ENCODE data around the gene SMURF1. TPM values are rescaled to one million over a fixed set of nuclear protein-coding genes. Genes with fewer than 3 reads are reported as not detected.

SMURF1 gene
- total RNA-seq, 2 experiments from 2014 or later = 30.0 to 32.4 TPM

GRCh38 chr7:99094401-99094800 lies 49.5 kb downstream of the SMURF1 start:
- no peaks in the 10 kb centered on the region for H3K36me3 ChIP-seq (ENCODE audit: insufficient read depth, low read length)
- H3K27me3 ChIP-seq (ENCODE audit: control insufficient read depth in 1 of 2, insufficient read depth in 2 of 2, low read length in 2 of 2) = no peaks in the 10 kb centered on the region
- H3K4me1 ChIP-seq (ENCODE audit: insufficient read depth, low read length) = no peaks in the 10 kb centered on the region
- ChIA-PET POLR2A (no interaction called here), CTCF (no interaction called here)
- H3K27me3 Mint-ChIP-seq = no peaks in the 10 kb centered on the region
- H3K4me3 Mint-ChIP-seq = no peak overlapping the region
- H3K4me1 Mint-ChIP-seq (ENCODE audit: low read depth) = peaks cover 45% of the 10 kb centered on the region
- no peak overlapping the region for H3K4me3 ChIP-seq (ENCODE audit: low read length)
- no peak for DNase-seq
- H3K9me3 Mint-ChIP-seq = peaks cover 9% of the 10 kb centered on the region
- H3K9me3 ChIP-seq (ENCODE audit: control insufficient read depth in 1 of 2, insufficient read depth in 1 of 2, low read length in 2 of 2) = peaks cover 0 to 3% of the 10 kb centered on the region in 2 experiments
- H3K36me3 Mint-ChIP-seq (ENCODE audit: low read depth) = peaks cover 33% of the 10 kb centered on the region
- no peak overlapping the region for H3K27ac ChIP-seq (ENCODE audit: low read depth in 1 of 2, low read length in 2 of 2)
- H3K27ac Mint-ChIP-seq = no peak overlapping the region
- intact Hi-C loops (cut with DNase I, micrococcal nuclease) = no loop called here
- ATAC-seq (ENCODE audit: poor library complexity) = no peak
- no peak for TF ChIP-seq CTCF (IDR thresholded peaks at IDR 0.05)

- Mint-ChIP-seq H3K4me3 (no peak overlapping the region), H3K27ac (no peak overlapping the region), H3K27me3 (no peaks in the 10 kb centered on the region), H3K36me3 (ENCODE audit: low read depth) (peaks cover 18% of the 10 kb centered on the region), H3K9me3 (no peaks in the 10 kb centered on the region), H3K4me1 (ENCODE audit: low read depth) (peaks cover 36% of the 10 kb centered on the region)
- CTCF ChIA-PET = no interaction called here
- Histone ChIP-seq H3K27ac (ENCODE audit: low read depth in 1 of 2, low read length in 2 of 2) (no peak overlapping the region), H3K36me3 (ENCODE audit: insufficient read depth, low read length) (no peaks in the 10 kb centered on the region), H3K9me3 (ENCODE audit: control insufficient read depth in 1 of 2, insufficient read depth in 1 of 2, low read length in 2 of 2) (no peaks in the 10 kb centered on the region), H3K27me3 (ENCODE audit: control insufficient read depth in 1 of 2, insufficient read depth in 2 of 2, low read length in 2 of 2) (no peaks in the 10 kb centered on the region), H3K4me1 (ENCODE audit: insufficient read depth, low read length) (no peaks in the 10 kb centered on the region), H3K4me3 (ENCODE audit: low read length) (no peak overlapping the region)
- DNase-seq (no peak), ATAC-seq (ENCODE audit: poor library complexity) (no peak)
- intact Hi-C loops (cut with DNase I, micrococcal nuclease) = no loop called here
- POLR2A ChIA-PET = no interaction called here
- TF ChIP-seq CTCF (IDR thresholded peaks at IDR 0.05) = no peak
These were observed 51.7 kb downstream of the SMURF1 start for GRCh38 chr7:99092064-99092720.

GRCh38 chr7:99090771-99091542 lies 53.0 kb downstream of the SMURF1 start:
- Mint-ChIP-seq H3K4me3 (no peak overlapping the region), H3K27me3 (no peaks in the 10 kb centered on the region), H3K4me1 (ENCODE audit: low read depth) (peaks cover 24% of the 10 kb centered on the region), H3K36me3 (ENCODE audit: low read depth) (peaks cover 14% of the 10 kb centered on the region), H3K27ac (no peak overlapping the region), H3K9me3 (no peaks in the 10 kb centered on the region)
- Histone ChIP-seq H3K27me3 (ENCODE audit: control insufficient read depth in 1 of 2, insufficient read depth in 2 of 2, low read length in 2 of 2) (no peaks in the 10 kb centered on the region), H3K4me1 (ENCODE audit: insufficient read depth, low read length) (no peaks in the 10 kb centered on the region), H3K36me3 (ENCODE audit: insufficient read depth, low read length) (no peaks in the 10 kb centered on the region), H3K27ac (ENCODE audit: low read depth in 1 of 2, low read length in 2 of 2) (no peak overlapping the region), H3K4me3 (ENCODE audit: low read length) (no peak overlapping the region), H3K9me3 (ENCODE audit: control insufficient read depth in 1 of 2, insufficient read depth in 1 of 2, low read length in 2 of 2) (no peaks in the 10 kb centered on the region)
- intact Hi-C loops (cut with DNase I, micrococcal nuclease) = no loop called here
- ChIA-PET CTCF (no interaction called here), POLR2A (no interaction called here)
- no peak for TF ChIP-seq CTCF (IDR thresholded peaks at IDR 0.05)
- DNase-seq = no peak
- ATAC-seq (ENCODE audit: poor library complexity) = no peak

Measured in CD4-positive, alpha-beta T cell (primary cell).